ENCODE results near the gene NAA50. TPM values are rescaled to one million over a fixed set of nuclear protein-coding genes. Genes with fewer than 3 reads are reported as not detected.

The NAA50 gene
- total RNA-seq, 2 donors from 2014 or later = 90.5 to 105 TPM

- Mint-ChIP-seq H3K9me3 (no peaks in the 10 kb centered on the region), H3K4me3 (no peak overlapping the region), H3K36me3 (ENCODE audit: insufficient read depth in 2 of 2) (peaks cover 0 to 7% of the 10 kb centered on the region in 2 donors), H3K27ac (no peak overlapping the region), H3K4me1 (ENCODE audit: low read depth) (peaks cover 17% of the 10 kb centered on the region), H3K27me3 (ENCODE audit: low read depth) (no peaks in the 10 kb centered on the region)
- no peak for DNase-seq
- no peak for ATAC-seq (replicated peaks in 1 of 2)
Observed at GRCh38 chr3:113730550-113730949, 15.5 kb downstream of the NAA50 start.

DNA sequence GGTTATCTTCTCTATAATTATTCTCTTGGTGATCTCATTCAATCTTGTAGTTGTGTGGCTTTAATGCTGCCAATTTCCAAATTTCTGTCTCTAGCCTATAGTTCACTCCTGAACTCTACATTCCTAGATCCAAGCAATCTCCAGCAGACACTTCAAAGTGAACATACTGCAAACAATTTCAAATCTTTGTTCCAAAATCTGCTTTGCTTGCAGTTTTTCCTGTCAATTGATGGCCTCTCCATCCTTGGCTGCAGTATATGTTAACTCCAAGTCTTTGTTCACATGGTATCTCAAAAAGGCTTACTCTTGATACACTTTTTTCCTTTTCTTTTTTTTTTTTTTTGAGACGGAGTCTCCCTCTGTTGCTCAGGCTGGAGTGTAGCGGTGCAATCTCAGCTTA, 17.4 kb downstream of the NAA50 start:
- no peaks in the 10 kb centered on the region for H3K27me3 Mint-ChIP-seq (ENCODE audit: low read depth)
- ATAC-seq (replicated peaks in 1 of 2) (no peak), DNase-seq (no peak)
- no peaks in the 10 kb centered on the region for H3K9me3 Mint-ChIP-seq
- peaks cover 5% of the 10 kb centered on the region for H3K4me1 Mint-ChIP-seq (ENCODE audit: low read depth)
- H3K4me3 Mint-ChIP-seq = no peak overlapping the region
- H3K36me3 Mint-ChIP-seq (ENCODE audit: insufficient read depth in 2 of 2) = peaks cover 0 to 7% of the 10 kb centered on the region in 2 donors
- no peak overlapping the region for H3K27ac Mint-ChIP-seq

DNA sequence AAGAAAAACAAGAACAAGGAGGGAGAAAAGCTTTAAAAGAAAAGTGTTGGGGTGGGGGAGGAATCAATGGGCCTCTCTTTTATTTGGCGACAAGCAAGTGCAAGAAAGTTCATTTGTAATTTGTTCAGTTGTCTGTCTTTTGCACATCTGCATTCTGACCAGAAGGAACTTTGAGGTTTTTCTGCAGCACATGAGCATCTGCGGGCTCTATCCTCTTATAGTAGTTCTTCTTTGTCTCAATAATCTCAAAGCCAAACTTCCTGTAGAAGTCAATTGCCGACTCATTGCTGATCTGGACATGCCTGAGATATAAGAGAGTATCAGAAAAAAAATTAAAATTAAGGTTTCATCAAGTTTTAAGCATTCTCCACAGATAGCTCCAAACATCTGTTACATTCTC, 24.4 kb downstream of the NAA50 start:
- H3K27me3 Mint-ChIP-seq (ENCODE audit: low read depth) = no peaks in the 10 kb centered on the region
- ATAC-seq (replicated peaks in 1 of 2) (no peak), DNase-seq (no peak)
- peak overlapping the region; percentile 38 for H3K27ac Mint-ChIP-seq
- no peak overlapping the region for H3K4me3 Mint-ChIP-seq
- H3K9me3 Mint-ChIP-seq = no peaks in the 10 kb centered on the region
- peaks cover 16% of the 10 kb centered on the region for H3K4me1 Mint-ChIP-seq (ENCODE audit: low read depth)
- H3K36me3 Mint-ChIP-seq (ENCODE audit: insufficient read depth in 2 of 2) = peaks cover 0 to 18% of the 10 kb centered on the region in 2 donors

GRCh38 chr3:113719758-113720157, 26.3 kb downstream of the NAA50 start:
- ATAC-seq (replicated peaks in 1 of 2) = no peak
- Mint-ChIP-seq H3K4me3 (no peak overlapping the region), H3K36me3 (ENCODE audit: insufficient read depth in 2 of 2) (peaks cover 0 to 18% of the 10 kb centered on the region in 2 donors), H3K27ac (peak overlapping the region; percentile 64), H3K4me1 (ENCODE audit: low read depth) (peaks cover 16% of the 10 kb centered on the region), H3K9me3 (no peaks in the 10 kb centered on the region), H3K27me3 (ENCODE audit: low read depth) (no peaks in the 10 kb centered on the region)
- no peak for DNase-seq

DNA sequence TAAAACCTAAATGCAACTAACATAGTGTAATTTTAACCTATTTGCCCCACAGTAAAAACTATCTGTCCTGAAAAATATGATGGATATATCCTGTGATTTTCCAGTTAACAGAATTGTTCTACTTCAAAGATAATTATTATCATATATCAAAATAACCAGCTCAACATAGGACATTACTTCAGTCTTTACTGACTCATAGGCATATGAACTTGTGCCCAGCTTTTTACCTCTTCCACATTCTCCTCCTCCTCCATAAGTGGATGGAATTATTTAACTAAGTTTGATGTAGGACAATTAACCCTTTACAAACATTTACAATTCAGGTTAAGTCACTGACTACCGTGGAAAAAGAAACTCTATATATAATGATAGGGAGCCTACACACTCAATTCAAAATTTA, 26.8 kb downstream of the NAA50 start:
- H3K27ac Mint-ChIP-seq = peak overlapping the region; percentile 64
- no peaks in the 10 kb centered on the region for H3K9me3 Mint-ChIP-seq
- H3K36me3 Mint-ChIP-seq (ENCODE audit: insufficient read depth in 2 of 2) = peaks cover 0 to 18% of the 10 kb centered on the region in 2 donors
- H3K4me3 Mint-ChIP-seq = no peak overlapping the region
- no peak for DNase-seq
- H3K4me1 Mint-ChIP-seq (ENCODE audit: low read depth) = peaks cover 16% of the 10 kb centered on the region
- no peaks in the 10 kb centered on the region for H3K27me3 Mint-ChIP-seq (ENCODE audit: low read depth)
- ATAC-seq (replicated peaks in 1 of 2) = no peak

GRCh38 chr3:113717818-113718217, 28.2 kb downstream of the NAA50 start:
- Mint-ChIP-seq H3K4me1 (ENCODE audit: low read depth) (peaks cover 16% of the 10 kb centered on the region), H3K4me3 (no peak overlapping the region), H3K27ac (peak overlapping the region; percentile 63), H3K27me3 (ENCODE audit: low read depth) (no peaks in the 10 kb centered on the region), H3K9me3 (no peaks in the 10 kb centered on the region), H3K36me3 (ENCODE audit: insufficient read depth in 2 of 2) (peaks cover 0 to 14% of the 10 kb centered on the region in 2 donors)
- ATAC-seq (replicated peaks in 1 of 2) (peak; percentile 95 to 99), DNase-seq (peak; percentile 6 to 8)

GRCh38 chr3:113717308-113717707, 28.7 kb downstream of the NAA50 start:
- H3K9me3 Mint-ChIP-seq = no peaks in the 10 kb centered on the region
- H3K4me1 Mint-ChIP-seq (ENCODE audit: low read depth) = peaks cover 16% of the 10 kb centered on the region
- ATAC-seq (replicated peaks in 1 of 2) (no peak), DNase-seq (no peak)
- H3K4me3 Mint-ChIP-seq = no peak overlapping the region
- peaks cover 4% of the 10 kb centered on the region for H3K27me3 Mint-ChIP-seq (ENCODE audit: low read depth)
- H3K36me3 Mint-ChIP-seq (ENCODE audit: insufficient read depth in 2 of 2) = peaks cover 0 to 10% of the 10 kb centered on the region in 2 donors
- peak overlapping the region; percentile 63 for H3K27ac Mint-ChIP-seq

- Mint-ChIP-seq H3K9me3 (no peaks in the 10 kb centered on the region), H3K36me3 (ENCODE audit: insufficient read depth in 2 of 2) (peaks cover 0 to 2% of the 10 kb centered on the region in 2 donors), H3K27ac (no peak overlapping the region), H3K4me3 (no peak overlapping the region), H3K27me3 (ENCODE audit: low read depth) (peaks cover 10% of the 10 kb centered on the region), H3K4me1 (ENCODE audit: low read depth) (peaks cover 16% of the 10 kb centered on the region)
- ATAC-seq (replicated peaks in 1 of 2) (no peak), DNase-seq (no peak)
Observed at GRCh38 chr3:113714702-113715101, 31.3 kb downstream of the NAA50 start.

DNA sequence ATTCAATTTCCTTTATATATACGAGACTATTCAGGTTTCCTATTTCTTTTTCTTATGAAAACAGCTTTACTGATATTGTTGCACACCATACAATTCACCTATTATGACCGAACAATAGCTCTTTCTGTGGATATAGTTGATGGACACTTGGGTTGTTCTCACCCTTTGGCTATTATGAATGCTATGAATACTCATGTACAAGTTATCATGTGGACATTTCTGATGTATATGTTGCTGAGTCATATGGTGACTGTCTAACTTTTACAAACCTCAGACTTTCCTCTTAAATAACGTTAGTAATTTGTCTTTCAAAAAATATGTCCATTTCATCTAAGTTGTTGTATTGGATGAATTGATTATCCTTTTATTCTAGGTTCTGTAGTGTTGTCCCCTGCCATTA, 33.9 kb downstream of the NAA50 start:
- DNase-seq (no peak), ATAC-seq (replicated peaks in 1 of 2) (peak in 1 of 2 donors; percentile 32)
- no peaks in the 10 kb centered on the region for H3K4me1 Mint-ChIP-seq (ENCODE audit: low read depth)
- no peak overlapping the region for H3K4me3 Mint-ChIP-seq
- H3K27ac Mint-ChIP-seq = no peak overlapping the region
- H3K36me3 Mint-ChIP-seq (ENCODE audit: insufficient read depth in 2 of 2) = no peaks in the 10 kb centered on the region
- H3K9me3 Mint-ChIP-seq = no peaks in the 10 kb centered on the region
- peaks cover 16% of the 10 kb centered on the region for H3K27me3 Mint-ChIP-seq (ENCODE audit: low read depth)

DNA sequence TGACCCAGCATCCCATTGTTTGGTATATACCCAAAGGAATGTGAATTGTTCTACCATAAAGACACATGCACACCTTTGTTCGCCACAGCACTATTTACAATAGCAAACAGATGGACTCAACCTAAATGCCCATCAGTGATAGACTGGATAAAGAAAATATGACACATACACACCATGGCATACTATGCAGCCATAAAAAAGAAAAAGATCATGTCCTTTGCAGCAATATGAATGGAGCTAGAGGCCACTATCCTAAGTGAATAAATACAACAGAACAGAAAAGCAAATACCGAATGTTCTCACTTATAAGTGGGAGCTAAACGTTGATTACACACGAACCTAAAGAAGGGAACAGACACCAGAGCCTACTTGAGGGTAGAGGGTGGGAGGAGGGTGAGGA, 38.2 kb downstream of the NAA50 start:
- H3K4me1 Mint-ChIP-seq (ENCODE audit: low read depth) = no peaks in the 10 kb centered on the region
- no peak for DNase-seq
- ATAC-seq (replicated peaks in 1 of 2) = no peak
- no peak overlapping the region for H3K27ac Mint-ChIP-seq
- H3K9me3 Mint-ChIP-seq = no peaks in the 10 kb centered on the region
- H3K4me3 Mint-ChIP-seq = no peak overlapping the region
- no peaks in the 10 kb centered on the region for H3K36me3 Mint-ChIP-seq (ENCODE audit: insufficient read depth in 2 of 2)
- H3K27me3 Mint-ChIP-seq (ENCODE audit: low read depth) = peaks cover 16% of the 10 kb centered on the region

DNA sequence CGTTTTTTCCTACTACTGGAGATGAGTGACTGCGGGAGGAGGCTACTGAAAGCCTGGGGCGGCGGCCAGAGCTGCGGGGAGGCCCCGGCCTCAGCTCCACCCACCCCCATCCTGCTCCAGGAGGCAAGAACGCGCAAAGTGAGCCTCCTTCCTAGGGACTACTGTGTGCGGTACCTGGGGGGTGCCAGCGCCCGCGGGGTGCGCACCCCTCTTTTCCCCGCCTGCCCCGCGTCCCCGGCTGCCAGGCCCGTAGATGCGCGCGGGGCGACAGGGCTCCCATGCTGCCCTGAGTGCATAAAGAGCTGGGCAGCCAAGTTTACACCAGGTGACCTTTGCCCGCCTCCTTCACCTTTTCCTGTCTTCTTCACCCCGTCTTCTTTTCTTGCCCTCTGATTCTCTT, 47.1 kb downstream of the NAA50 start:
- H3K27ac Mint-ChIP-seq = peak overlapping the region; percentile 35
- peak; percentile 29 to 33 for DNase-seq
- H3K4me3 Mint-ChIP-seq = no peak overlapping the region

DNA sequence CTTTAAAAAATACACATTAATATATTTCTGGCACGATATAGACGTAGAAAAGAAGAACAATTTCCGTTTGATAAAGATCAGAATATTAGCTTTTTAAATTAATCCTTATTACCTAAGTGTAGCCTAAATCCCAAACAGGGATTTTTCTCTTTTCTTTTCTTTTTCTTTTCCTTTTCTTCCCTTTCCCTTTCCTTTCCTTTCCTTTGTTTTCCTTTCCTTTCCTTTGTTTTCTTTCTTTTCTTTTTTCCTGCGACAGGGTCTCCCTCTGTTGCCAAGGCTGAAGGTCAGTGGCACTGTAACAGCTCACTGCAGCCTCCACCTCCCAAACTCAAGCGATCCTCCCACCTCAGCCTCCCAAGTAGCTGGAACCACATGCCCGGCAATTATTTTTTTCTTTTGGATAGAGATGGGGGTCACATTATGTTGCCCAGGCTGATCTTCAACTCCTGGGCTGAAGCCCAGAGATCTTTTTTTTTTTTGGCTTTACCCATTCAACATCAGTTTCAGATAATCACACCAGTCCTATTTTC, 47.8 kb downstream of the NAA50 start:
- ATAC-seq (replicated peaks in 1 of 2) (no peak), DNase-seq (no peak)
- Mint-ChIP-seq H3K4me3 (no peak overlapping the region), H3K27ac (no peak overlapping the region), H3K27me3 (ENCODE audit: low read depth) (no peaks in the 10 kb centered on the region), H3K4me1 (ENCODE audit: low read depth) (peaks cover 23% of the 10 kb centered on the region), H3K36me3 (ENCODE audit: insufficient read depth in 2 of 2) (peaks cover 0 to 2% of the 10 kb centered on the region in 2 donors), H3K9me3 (no peaks in the 10 kb centered on the region)

More for the DNA sequence above, 47.1 kb downstream of the NAA50 start:
- Mint-ChIP-seq H3K4me1 (ENCODE audit: low read depth) (peaks cover 16% of the 10 kb centered on the region), H3K36me3 (ENCODE audit: insufficient read depth in 2 of 2) (peaks cover 0 to 2% of the 10 kb centered on the region in 2 donors), H3K9me3 (no peaks in the 10 kb centered on the region), H3K27me3 (ENCODE audit: low read depth) (no peaks in the 10 kb centered on the region)
- ATAC-seq (replicated peaks in 1 of 2) = no peak

DNA sequence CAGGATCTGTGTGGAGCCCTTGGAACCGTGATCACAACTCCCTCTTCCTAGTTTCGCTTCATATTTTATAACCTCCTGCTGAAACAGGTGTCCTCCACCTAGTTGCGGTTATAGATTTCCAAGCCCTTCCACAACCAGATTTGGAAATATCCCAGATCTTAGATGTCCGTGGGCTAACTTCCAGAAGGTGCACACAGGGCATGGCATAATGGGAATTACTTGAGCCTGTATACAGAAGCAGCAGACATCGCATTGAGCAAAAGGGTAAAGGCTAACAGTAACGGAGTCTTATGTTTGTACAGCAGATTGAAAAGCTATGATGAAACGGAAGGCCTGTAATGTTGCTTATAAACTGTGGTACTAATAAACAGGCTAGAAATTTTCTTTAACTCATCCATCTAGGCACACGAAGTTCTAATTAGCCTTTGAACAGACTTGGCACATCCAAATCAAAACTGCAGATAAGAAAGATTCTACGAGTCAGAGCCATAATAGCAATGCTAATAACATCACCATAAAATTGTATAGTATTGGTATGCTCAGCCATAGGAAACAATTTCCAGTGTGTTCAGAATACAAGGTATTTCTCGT, 48.5 kb downstream of the NAA50 start:
- H3K36me3 Mint-ChIP-seq (ENCODE audit: insufficient read depth in 2 of 2) = peaks cover 0 to 2% of the 10 kb centered on the region in 2 donors
- ATAC-seq (replicated peaks in 1 of 2) (no peak), DNase-seq (peak in 1 of 2 donors; percentile 9)
- H3K9me3 Mint-ChIP-seq = no peaks in the 10 kb centered on the region
- peaks cover 25% of the 10 kb centered on the region for H3K4me1 Mint-ChIP-seq (ENCODE audit: low read depth)
- H3K27ac Mint-ChIP-seq = no peak overlapping the region
- H3K27me3 Mint-ChIP-seq (ENCODE audit: low read depth) = no peaks in the 10 kb centered on the region
- no peak overlapping the region for H3K4me3 Mint-ChIP-seq
